Measurements from ENCODE around the gene NIPSNAP2. TPM values are rescaled to one million over a fixed set of nuclear protein-coding genes. Genes with fewer than 3 reads are reported as not detected.

NIPSNAP2 gene
- total RNA-seq, 1 experiment from 2014 or later = 62.4 TPM

- Histone ChIP-seq H3K27me3 (ENCODE audit: insufficient read depth, low read length) (no peaks in the 10 kb centered on the region), H3K36me3 (ENCODE audit: control insufficient read depth in 1 of 2, insufficient read depth in 2 of 2, low read length in 2 of 2) (peaks cover 18 to 42% of the 10 kb centered on the region in 2 experiments), H3K4me3 (replicated peaks in 1 of 2; ENCODE audit: low read depth in 1 of 2, low read length in 2 of 2) (no peak overlapping the region), H3K9me2 (ENCODE audit: insufficient read depth) (no peaks in the 10 kb centered on the region), H3K27ac (ENCODE audit: low read depth, low read length) (no peak overlapping the region), H3K4me1 (ENCODE audit: control insufficient read depth in 1 of 2, insufficient read depth in 2 of 2, low read length in 2 of 2) (no peaks in the 10 kb centered on the region), H4K20me1 (ENCODE audit: insufficient read depth) (no peaks in the 10 kb centered on the region; the same call in 1 of the 2 replicates), H3K4me2 (ENCODE audit: low read length) (no peak overlapping the region), H3K9ac (ENCODE audit: low read length) (no peak overlapping the region), H2AFZ (ENCODE audit: low read depth, low read length, poor library complexity, severe bottlenecking) (no peak overlapping the region), H3K79me2 (ENCODE audit: insufficient read depth, low read length) (no peaks in the 10 kb centered on the region), H3K9me3 (ENCODE audit: control insufficient read depth in 1 of 2, insufficient read depth in 1 of 2, low read depth in 1 of 2, low read length in 2 of 2) (no peaks in the 10 kb centered on the region)
- RAD21 ChIA-PET (ENCODE audit: low non-redundant PET in 1 of 2, low total read pairs in 2 of 2, uncharacterized antibody in 2 of 2, unreplicated experiment in 2 of 2) = no interaction called here
- intact Hi-C loops (cut with micrococcal nuclease) = no loop called here
- POLR2A ChIA-PET = interaction anchor here (0.5 kb wide), 1 partner anchor 9 kb away, joined by 3 read pairs; no protein-coding TSS in a partner anchor
- DNase-seq (ENCODE audit: low read depth, low spot score) (no peak), ATAC-seq (no peak)
- TF ChIP-seq JUND (IDR thresholded peaks at IDR 0.05) = no peak
- TF ChIP-seq MAX (IDR thresholded peaks at IDR 0.05) = no peak
- no peak for TF ChIP-seq EGR1 (IDR thresholded peaks at IDR 0.05; ENCODE audit: low read depth)
- TF ChIP-seq, protein P1, sequence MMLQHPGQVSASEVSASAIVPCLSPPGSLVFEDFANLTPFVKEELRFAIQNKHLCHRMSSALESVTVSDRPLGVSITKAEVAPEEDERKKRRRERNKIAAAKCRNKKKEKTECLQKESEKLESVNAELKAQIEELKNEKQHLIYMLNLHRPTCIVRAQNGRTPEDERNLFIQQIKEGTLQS (IDR thresholded peaks at IDR 0.05) = no peak
- no TSS peak for BruUV-seq (replicated peaks)
- CTCF ChIA-PET = no interaction called here
These were observed 19.2 kb downstream of the NIPSNAP2 start for GRCh38 chr7:55983537-55983936.

GRCh38 chr7:55992346-55992745 is 28.0 kb downstream of the NIPSNAP2 start:
- Histone ChIP-seq H3K4me3 (replicated peaks in 1 of 2; ENCODE audit: low read depth in 1 of 2, low read length in 2 of 2) (no peak overlapping the region), H3K79me2 (ENCODE audit: insufficient read depth, low read length) (no peaks in the 10 kb centered on the region), H3K4me1 (ENCODE audit: control insufficient read depth in 1 of 2, insufficient read depth in 2 of 2, low read length in 2 of 2) (no peaks in the 10 kb centered on the region), H3K4me2 (ENCODE audit: low read length) (no peak overlapping the region), H3K36me3 (ENCODE audit: control insufficient read depth in 1 of 2, insufficient read depth in 2 of 2, low read length in 2 of 2) (peaks cover 4% of the 10 kb centered on the region in 2 experiments), H3K9me2 (ENCODE audit: insufficient read depth) (no peaks in the 10 kb centered on the region), H3K27me3 (ENCODE audit: insufficient read depth, low read length) (no peaks in the 10 kb centered on the region), H4K20me1 (ENCODE audit: insufficient read depth) (no peaks in the 10 kb centered on the region), H2AFZ (ENCODE audit: low read depth, low read length, poor library complexity, severe bottlenecking) (no peak overlapping the region), H3K9ac (ENCODE audit: low read length) (no peak overlapping the region), H3K9me3 (ENCODE audit: control insufficient read depth in 1 of 2, insufficient read depth in 1 of 2, low read depth in 1 of 2, low read length in 2 of 2) (no peaks in the 10 kb centered on the region), H3K27ac (ENCODE audit: low read depth, low read length) (no peak overlapping the region)
- CTCF ChIA-PET = no interaction called here
- RAD21 ChIA-PET (ENCODE audit: low non-redundant PET in 1 of 2, low total read pairs in 2 of 2, uncharacterized antibody in 2 of 2, unreplicated experiment in 2 of 2) = no interaction called here
- ATAC-seq = no peak
- DNase-seq (ENCODE audit: low read depth, low spot score) = no peak
- TF ChIP-seq JUND (IDR thresholded peaks at IDR 0.05) (no peak), SIN3A (IDR thresholded peaks at IDR 0.05; ENCODE audit: low read depth) (no peak), MAX (IDR thresholded peaks at IDR 0.05) (no peak), EZH2 (IDR thresholded peaks at IDR 0.05) (no peak), YY1 (IDR thresholded peaks at IDR 0.05; ENCODE audit: extremely low read depth, insufficient replicate concordance, low read depth, low read length) (no peak), POLR2A (IDR thresholded peaks at IDR 0.05; ENCODE audit: borderline replicate concordance, extremely low read depth, insufficient read depth, insufficient read length) (no peak), RAD21 (IDR thresholded peaks at IDR 0.05; ENCODE audit: low read depth) (no peak), ELF1 (IDR thresholded peaks at IDR 0.05; ENCODE audit: borderline replicate concordance, low read depth) (no peak)
- TF ChIP-seq, protein P2, sequence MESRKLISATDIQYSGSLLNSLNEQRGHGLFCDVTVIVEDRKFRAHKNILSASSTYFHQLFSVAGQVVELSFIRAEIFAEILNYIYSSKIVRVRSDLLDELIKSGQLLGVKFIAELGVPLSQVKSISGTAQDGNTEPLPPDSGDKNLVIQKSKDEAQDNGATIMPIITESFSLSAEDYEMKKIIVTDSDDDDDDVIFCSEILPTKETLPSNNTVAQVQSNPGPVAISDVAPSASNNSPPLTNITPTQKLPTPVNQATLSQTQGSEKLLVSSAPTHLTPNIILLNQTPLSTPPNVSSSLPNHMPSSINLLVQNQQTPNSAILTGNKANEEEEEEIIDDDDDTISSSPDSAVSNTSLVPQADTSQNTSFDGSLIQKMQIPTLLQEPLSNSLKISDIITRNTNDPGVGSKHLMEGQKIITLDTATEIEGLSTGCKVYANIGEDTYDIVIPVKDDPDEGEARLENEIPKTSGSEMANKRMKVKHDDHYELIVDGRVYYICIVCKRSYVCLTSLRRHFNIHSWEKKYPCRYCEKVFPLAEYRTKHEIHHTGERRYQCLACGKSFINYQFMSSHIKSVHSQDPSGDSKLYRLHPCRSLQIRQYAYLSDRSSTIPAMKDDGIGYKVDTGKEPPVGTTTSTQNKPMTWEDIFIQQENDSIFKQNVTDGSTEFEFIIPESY (IDR thresholded peaks at IDR 0.05; ENCODE audit: extremely low read depth, insufficient replicate concordance, low read length) = no peak
- POLR2A ChIA-PET = no interaction called here
- no TSS peak for BruUV-seq (replicated peaks)
- intact Hi-C loops (cut with micrococcal nuclease) = no loop called here

Measured in HCT116 (cell line).